GM21528 (cell line): ENCODE measurements around the gene PLXNA4.

Experiments
- ATAC-seq: cut with Tn5 transposase; IDR thresholded peaks from one replicate; pipeline ENCODE4 v1.9.1; 2021; ENCODE audit warnings: mild to moderate bottlenecking, moderate library complexity; ENCODE audit not compliant: unreplicated experiment, low FRiP score

The PLXNA4 gene

DNA sequence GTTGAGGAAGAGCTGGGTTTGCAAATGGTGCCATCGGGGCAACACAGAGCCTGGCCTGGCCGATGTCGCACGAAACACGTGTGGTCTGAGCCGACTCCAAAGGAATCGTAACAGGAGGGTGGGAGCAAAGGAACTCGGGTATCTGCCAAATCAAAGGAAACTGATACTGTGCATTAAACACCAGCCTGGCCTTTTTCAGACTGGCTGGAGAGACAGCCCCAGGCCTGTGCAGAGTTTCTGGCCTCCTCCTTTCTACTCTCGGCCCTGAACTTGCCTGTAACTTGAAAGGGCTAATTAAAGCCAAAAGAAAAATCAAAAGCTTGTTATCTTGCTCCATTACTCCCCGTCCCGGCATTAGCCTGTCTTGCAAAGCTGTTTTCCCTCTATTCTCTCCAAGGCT, 71.4 kb downstream of the PLXNA4 start:
- ATAC-seq, result no peak

DNA sequence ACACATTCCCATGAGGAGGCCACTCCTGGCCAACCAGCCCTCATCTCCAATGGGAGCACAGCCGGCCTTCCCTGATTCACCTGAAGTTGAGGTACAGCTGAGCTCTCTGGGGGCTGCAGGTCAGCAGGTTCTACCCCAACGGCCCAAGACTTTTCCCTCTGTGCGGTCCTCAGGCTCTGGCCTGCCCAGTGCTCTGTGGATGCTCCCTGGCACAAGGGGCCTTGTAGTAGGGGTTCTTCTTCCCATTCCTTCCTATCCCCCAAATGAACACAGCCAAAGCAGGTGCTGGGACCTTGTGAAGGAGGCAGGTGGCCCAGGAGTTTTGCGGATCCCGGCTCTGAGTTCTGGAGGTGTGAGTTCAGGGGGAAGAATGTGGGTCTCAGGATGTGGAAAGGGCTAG, 72.2 kb downstream of the PLXNA4 start:
- ATAC-seq, result no peak

DNA sequence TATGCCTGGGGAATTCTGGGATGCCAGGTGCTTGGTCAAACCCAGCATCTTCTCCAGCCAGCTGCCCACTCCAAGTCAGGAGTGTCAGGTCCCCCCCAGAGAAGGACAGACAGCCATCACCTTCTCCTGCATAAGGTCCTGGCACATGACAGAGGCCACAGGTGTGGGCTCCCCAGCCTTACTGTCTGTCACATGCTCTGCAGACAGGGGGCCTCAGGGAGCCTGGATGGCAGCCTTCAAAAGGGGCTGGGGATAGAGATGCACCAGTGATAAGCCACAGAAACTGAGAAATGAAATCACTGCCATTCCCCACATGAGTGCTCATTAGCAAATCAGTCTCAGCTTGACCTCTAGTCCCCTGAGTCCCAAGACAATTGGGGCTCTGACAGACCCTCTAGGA, 72.9 kb downstream of the PLXNA4 start:
- ATAC-seq, result no peak

DNA sequence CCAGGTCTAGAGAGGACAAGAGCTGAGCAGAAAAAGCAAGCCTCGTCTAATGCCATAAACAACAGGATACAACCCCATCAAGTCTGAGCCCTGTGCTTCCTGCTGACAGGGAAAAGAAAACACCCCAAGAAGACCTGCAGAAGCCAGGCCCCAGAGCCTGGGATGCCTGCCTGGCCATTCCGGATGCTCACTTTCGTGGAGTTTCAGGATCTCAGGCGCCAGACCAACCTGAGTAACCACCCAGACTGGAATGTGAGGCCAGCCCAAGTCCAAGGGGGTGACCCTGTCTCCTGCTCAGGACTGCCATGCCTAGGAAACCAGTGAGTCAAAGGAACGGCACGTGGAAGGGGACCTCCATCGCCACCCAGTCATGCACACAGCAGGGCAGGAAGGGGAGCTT, 74.3 kb downstream of the PLXNA4 start:
- no peak for ATAC-seq

DNA sequence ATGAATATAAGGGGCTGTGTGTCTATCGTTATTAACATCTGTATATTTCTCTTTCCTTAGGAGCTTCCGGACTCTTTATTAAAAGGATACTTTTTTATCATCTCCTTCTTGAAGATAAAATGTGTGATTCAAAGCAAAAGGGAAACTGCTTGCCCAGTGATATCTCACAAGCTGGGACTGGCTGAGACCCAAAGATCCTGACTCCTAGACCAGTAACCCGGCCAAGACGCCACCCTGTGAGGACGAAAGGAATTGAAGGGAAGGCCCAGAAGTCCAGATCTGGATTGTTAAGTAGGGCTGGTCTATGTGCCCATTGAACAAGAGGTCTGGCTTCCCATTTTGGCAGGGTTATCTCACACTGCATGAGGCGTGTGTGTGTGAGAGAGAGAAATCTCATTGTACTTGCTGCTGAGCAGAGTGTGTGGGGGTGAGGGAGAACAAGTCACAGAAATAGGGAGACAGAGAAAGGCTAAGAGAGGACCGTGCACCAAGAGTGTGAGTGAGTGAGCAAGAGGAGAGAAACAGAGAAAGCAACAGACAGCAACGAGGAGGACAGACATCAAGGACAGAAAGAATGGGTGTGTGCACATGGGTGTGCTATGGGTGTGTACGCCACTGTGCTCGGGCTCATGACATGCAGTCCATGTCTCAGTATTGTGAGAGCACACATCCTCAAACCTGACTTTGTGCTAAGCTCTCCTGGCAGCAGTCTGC, 75.4 kb downstream of the PLXNA4 start:
- ATAC-seq, result no peak

DNA sequence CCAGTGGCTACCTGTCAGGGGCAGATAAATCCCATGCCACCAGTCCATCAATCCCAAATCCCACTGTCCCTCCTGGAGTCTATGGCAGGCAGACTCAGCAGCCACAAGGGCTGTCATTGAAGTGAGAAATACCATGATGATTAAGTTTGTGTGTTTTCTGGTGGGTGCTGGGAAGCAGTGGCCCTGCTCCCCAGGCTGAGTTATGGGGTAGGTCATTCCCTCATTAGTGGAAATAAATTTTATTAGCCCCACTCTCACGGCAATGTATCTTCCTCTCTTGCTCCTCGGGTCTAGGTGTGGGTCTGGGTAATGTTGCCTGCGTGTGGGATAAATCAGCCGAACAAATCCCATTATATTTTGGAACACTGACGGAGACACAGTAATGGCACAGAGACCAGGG, 76.8 kb downstream of the PLXNA4 start:
- ATAC-seq, result no peak

DNA sequence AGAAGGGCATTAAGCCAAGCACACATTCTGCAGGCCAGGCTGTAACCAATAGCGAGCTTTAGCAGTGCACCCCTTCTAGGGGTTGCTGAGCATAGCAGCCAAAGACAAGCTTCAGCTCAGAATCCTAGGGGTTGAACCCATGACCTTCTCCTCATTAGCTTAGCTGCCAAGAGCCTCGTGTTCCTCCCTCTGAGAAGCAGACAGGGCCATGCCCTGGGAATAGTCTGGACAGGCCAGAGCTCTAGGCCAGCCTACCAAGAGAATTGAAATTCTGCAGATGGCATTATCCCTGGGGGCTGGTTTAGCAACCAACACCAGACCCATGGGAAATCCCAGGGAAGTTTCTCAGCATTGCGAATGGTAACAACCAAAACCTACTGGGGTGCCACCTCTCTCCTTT, 77.2 kb downstream of the PLXNA4 start:
- no peak for ATAC-seq

DNA sequence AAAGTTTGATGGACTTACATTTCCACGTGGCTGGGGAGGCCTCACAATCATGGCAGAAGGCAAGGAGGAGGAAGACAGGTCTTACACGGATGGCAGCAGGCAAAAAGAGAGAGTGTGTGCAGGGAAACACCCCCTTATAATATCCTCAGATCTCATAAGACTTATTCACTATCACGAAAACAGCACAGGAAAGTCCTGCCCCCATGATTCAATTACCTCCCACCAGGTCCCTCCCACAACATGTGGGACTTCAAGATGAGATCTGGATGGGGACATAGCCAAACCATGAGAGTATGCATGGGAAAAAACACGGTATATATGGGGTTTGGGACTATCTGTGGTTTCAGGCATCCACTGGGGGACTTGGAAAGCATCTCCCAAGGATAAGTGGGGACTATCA, 78.0 kb downstream of the PLXNA4 start:
- no peak for ATAC-seq

DNA sequence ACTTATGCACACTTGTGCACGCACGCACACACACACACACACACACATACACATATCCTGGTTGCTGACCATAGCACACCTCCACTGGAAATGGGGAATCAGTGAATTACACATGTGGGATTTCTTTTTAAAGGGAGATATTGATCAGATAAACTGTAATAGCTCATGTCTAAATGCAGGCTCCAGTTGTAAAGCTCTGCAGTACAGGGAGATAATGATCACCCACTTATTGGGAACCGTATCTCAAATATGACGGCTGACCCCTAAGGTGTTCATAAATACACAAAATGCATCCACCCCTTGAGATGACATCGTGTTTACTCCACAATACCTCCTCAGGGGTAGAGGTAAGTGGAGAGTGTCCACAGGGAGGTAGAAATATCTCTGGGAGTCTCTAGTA, 79.2 kb downstream of the PLXNA4 start:
- ATAC-seq, result no peak

DNA sequence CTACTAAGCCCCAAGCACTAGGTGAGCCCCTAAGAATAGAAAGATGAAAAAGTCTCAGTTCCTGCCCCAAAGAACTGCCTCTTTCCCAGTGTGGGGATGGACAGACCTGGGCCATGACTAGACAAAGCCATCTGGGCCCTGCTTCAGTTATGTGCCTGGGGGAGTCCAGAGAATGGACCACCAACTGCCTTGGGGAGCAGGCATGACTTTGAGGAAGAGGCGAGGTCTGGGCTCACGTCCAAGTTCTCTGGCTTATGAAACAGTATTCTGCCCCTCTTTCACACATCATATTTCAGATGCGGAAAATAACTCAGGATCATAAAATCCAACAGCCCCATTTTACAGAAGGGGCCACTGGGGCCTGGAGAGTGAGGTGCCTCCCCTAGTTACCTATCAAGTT, 80.3 kb downstream of the PLXNA4 start:
- no peak for ATAC-seq

DNA sequence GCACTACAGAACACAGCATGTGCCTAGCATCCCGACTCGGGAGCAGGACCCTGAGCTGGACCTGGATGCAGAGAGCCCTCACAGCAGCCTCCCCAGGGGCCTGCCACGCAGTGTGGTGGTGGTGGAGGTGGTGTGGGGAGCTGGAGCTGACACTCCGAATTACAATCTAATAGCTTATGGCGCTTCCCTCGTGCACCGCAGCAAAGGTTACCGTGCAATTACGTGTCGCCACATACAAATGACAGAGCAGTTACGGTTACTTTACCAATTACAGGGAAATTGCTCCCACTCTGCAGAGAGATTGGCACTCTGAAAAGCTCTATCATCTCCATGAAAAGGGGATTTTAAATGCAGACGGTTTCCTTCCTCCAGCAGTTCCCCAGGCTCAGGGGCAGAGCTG, 81.8 kb downstream of the PLXNA4 start:
- ATAC-seq, result no peak

DNA sequence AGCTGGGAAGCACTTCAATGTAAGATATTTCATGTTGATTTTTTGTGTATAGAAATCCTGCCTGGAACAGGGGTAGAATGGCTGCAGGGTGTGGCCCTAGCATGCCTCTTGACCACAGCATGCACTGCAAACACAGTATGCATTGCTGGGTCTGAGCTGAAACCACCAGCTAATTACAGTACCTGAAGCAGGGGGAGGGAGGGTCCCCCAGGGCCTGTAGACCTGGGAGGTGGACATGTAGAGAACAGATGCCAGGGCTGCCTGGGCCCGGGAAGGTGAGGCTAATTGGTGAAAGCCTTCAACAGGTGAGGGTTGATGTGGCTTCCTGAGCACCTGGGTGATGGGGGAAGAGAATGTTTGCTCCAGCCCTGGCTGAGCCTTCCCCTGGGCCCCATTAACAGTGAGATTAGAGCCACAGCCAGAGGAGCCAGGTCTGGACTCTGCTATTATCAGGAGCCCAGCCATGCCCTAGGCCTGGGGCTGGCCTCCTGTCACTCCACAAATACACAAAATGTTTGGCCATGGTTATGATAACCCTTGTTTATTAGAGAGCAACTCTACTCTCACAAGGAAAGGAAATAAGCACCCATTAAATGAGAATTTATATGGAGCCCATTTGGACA, 83.3 kb downstream of the PLXNA4 start:
- ATAC-seq, result no peak

DNA sequence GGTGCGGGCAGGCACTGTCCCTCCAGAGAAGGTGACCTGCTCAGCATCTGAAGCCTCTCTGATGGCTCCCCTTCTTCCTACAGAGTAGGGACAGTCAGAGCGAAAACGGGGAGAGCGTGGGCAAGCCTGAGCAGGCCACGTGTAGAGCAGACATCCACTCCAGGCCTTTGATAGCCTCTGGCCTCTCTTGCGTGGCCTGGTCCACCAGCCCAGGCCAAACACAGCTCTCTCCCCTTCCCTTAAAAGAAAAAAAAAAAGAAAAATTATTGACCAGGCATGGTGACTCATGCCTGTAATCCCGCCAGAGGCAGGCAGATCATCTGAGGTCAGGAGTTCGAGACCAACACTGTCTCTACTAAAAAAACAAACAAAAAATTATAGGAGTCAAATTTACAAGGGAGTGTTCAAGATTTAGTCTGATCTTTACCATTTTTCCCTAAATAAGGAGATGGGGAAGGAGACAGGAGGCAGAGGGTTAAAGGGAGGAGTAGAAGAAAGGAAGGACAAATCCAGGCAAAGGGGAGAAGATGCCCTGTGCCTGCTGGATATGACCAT, 84.8 kb downstream of the PLXNA4 start:
- ATAC-seq, result no peak

DNA sequence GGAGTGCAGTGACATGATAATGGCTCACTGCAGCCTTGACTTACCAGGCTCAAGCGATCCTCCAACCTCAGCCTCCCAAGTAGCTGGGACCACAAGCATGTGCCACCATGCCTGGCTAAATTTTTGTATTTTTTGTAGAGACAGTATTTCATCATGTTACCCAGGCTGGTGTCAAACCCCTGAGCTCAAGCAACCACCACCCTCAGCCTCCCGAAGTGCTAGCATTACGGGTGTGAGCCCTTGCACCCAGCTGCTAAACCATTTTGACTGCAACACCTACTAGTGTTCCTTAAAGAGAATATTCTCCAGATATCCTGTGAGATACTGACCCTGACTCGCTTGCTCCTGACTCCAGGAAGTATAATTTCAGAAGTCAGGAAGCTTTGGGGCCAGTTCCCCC, 85.8 kb downstream of the PLXNA4 start:
- no peak for ATAC-seq

DNA sequence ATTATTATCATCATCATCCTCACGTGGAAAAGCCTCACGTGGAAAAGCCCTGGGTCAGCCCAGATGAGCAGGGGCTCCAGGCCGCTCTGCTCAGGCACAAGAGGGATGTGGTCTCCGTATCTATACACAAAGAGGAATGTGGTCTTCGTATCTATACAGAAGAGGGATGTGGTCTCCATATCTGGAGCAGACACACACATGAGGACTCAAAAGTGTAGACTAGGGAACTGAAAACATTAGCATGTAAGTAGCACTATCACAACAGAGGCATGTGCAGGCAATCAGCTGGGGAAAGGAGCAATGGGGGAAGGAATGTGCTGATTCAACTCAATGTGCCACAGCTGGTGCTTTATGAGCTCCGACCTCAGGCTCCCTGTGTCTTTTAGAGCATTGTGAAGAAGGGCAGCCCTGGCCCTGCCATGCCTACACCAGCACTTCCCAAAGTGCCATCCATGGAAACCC, 86.5 kb downstream of the PLXNA4 start:
- ATAC-seq, result no peak

DNA sequence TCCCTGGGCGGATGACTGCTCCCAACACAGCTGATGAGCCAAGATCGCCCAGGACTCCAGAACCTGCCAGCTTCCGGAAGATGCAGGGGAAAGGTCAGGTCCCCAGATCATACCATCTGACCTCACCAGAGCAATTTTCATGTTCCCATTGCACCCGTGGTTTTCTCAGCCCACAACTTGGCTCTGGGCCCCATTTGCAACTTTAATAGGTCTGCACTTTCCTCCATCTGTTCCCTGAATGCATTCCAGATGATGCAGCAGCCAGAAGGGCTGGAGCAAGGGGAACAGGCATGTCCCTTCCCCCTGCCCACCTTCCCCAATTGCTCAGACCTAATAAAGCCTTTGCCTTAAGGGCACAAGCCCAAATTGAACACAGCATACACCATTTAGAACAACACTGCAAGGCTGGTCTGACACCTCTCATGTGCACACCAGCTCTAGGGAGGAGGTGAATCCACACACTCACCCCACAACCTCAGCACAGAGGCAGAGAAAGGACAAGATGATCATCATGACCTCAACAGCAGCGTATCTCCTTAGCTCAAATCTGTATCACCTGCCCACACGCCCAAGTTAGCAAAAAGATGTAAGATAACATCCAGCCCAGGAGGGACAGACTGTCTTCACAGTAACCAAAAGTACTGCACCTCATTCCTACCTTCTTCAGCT, 87.5 kb downstream of the PLXNA4 start:
- no peak for ATAC-seq

DNA sequence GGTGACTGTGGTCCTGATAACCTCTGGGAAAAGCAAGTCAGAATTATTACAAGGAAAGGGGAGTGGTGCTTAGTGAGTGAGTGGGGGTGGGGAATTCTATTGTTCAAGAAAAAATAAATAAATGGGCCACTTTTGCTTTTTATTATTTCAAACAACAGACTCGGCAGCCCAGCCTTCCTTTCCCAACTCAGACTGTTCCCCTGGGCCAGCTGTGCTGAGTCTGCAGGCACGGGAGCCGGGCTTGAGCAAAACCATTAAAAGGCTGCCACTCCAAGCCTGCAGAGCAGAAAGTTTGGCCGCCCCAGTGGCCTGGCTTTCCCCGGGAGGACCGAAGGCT, 90.0 kb downstream of the PLXNA4 start:
- ATAC-seq, result no peak

DNA sequence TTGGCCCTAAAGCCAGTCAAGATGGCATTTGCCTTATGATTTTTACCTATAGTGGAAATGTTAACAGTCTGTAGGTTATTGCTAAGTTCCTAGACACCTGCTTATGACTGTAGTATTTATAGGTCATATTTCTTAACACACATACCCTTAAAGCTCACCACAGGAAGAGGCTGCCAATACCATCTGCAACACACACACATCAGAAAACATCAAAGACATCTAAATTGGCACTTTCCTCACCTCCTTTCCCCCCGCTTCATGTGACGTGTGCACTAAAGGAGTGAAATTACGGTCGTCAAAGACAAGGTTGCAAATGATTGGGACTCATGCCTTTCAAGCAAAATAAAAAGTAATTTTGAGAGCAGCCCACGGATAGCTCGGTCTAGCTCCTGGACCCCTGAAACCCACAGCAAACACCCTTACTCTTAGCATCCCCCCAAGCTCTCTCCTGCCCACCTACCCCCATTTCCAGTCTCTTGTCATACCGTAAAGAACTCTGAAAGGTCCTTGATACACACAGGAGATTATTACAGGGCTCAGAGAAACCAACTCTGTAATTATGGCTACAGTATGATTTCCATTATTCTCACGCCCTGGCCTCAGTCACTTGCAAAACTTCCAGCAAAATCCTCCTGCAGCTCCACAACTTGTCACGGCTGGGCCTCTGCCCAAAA, 90.5 kb downstream of the PLXNA4 start:
- no peak for ATAC-seq

DNA sequence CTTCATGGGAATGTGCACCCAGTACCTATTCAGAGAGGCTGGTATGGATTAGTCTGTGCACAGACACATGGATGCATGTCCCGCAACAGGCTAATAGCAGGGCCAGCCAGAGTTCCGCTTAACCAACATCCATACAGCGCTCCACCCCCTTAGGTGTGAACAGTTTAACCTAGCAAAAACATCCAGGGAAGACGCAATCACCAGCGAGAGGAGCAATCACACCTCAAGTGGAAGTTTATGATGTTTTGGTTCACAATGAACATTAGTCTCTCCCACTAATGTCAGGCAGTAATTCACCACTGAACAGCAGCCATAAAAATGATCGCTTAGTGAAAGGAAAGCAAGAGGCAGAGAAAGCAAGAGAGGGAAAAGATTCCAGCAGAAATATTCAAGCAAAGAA, 91.1 kb downstream of the PLXNA4 start:
- ATAC-seq, result no peak

DNA sequence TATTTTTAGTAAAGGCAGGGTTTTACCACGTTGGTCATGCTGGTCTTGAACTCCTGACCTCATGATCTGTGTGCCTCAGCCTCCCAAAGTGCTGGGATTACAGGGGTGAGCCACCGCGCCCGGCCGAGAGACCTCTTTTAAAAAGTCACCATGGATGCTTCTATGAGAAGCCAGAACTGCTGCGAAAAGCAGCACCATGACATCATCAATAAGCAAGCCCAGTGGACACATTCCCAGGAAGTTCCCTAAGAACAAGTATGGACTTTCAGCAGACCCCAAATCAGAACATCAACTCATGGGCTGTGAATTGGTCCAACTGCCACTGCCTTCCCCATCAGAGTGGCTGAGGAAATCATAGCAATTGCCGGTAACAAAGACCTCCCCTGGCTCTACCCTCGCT, 93.4 kb downstream of the PLXNA4 start:
- no peak for ATAC-seq

DNA sequence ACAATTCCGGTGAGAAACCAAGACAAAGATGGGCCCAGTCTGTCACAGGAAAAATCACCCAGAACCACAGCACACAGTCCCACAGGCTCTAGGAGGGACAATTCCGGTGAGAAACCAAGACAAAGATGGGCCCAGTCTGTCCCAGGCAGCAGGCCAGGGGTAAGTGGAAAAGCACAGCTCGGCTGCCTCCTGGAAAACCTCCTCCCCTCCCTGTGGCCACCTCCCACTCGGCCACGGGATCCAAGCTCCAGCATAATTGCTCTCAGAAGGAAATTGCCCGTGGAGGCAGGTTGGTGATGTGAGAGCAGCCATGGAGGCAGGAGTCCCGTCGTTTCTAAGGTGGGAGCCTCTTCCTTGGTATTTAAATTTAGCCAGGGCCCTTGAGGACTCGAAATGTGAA, 95.7 kb downstream of the PLXNA4 start:
- no peak for ATAC-seq
